ENCODE measurements around the gene ROBO1. TPM values are rescaled to one million over a fixed set of nuclear protein-coding genes. Genes with fewer than 3 reads are reported as not detected.
"Not testable (repeated sequence)": the region's sequence is repeated elsewhere in the genome, so short reads cannot be mapped to it uniquely, and the experiment has no call there.

ROBO1 gene
- total RNA-seq, 1 donor from 2014 or later, result 27.1 TPM

GRCh38 chr3:79808515-79808914 is 40.7 kb upstream of the ROBO1 start:
- Histone ChIP-seq H3K4me3 (no peak overlapping the region), H3K27me3 (no peaks in the 10 kb centered on the region), H3K36me3 (no peaks in the 10 kb centered on the region), H3K4me1 (no peaks in the 10 kb centered on the region), H3K27ac (no peak overlapping the region), H3K9me3 (no peaks in the 10 kb centered on the region)
- DNase-seq (no peak), ATAC-seq (no peak)
- intact Hi-C loops (cut with DNase I), result no loop called here
- TF ChIP-seq CTCF (IDR thresholded peaks at IDR 0.05), result no peak

GRCh38 chr3:79790177-79790576 is 22.4 kb upstream of the ROBO1 start:
- intact Hi-C loops (cut with DNase I); H3K4me3 ChIP-seq; H3K36me3 ChIP-seq; H3K9me3 ChIP-seq; DNase-seq; ATAC-seq; H3K4me1 ChIP-seq; H3K27ac ChIP-seq; H3K27me3 ChIP-seq: not testable (repeated sequence)

GRCh38 chr3:79773291-79773690 is 5.5 kb upstream of the ROBO1 start:
- intact Hi-C loops (cut with DNase I), result no loop called here
- no peak overlapping the region for H3K4me3 ChIP-seq
- H3K27ac ChIP-seq, result no peak overlapping the region

GRCh38 chr3:79769229-79769628 is 1.4 kb upstream of the ROBO1 start:
- no peak for TF ChIP-seq CTCF (IDR thresholded peaks at IDR 0.05)
- H3K4me3 ChIP-seq, result no peak overlapping the region
- peaks cover 12% of the 10 kb centered on the region for H3K27me3 ChIP-seq
- H3K9me3 ChIP-seq, result no peaks in the 10 kb centered on the region
- DNase-seq, result no peak
- no peaks in the 10 kb centered on the region for H3K36me3 ChIP-seq
- H3K27ac ChIP-seq, result no peak overlapping the region
- H3K4me1 ChIP-seq, result no peaks in the 10 kb centered on the region
- ATAC-seq, result no peak
- intact Hi-C loops (cut with DNase I), result no loop called here

More at GRCh38 chr3:79773291-79773690, 5.5 kb upstream of the ROBO1 start:
- H3K36me3 ChIP-seq, result no peaks in the 10 kb centered on the region
- H3K27me3 ChIP-seq, result peaks cover under 1% of the 10 kb centered on the region
- no peaks in the 10 kb centered on the region for H3K9me3 ChIP-seq
- TF ChIP-seq CTCF (IDR thresholded peaks at IDR 0.05), result no peak
- no peaks in the 10 kb centered on the region for H3K4me1 ChIP-seq
- DNase-seq (no peak), ATAC-seq (no peak)

- H3K4me3 ChIP-seq, result no peak overlapping the region
- DNase-seq, result no peak
- H3K27me3 ChIP-seq, result peaks cover 12% of the 10 kb centered on the region
- H3K36me3 ChIP-seq, result no peaks in the 10 kb centered on the region
- no peak for ATAC-seq
- no peak overlapping the region for H3K27ac ChIP-seq
- no peak for TF ChIP-seq CTCF (IDR thresholded peaks at IDR 0.05)
- no peaks in the 10 kb centered on the region for H3K9me3 ChIP-seq
- no peaks in the 10 kb centered on the region for H3K4me1 ChIP-seq
- intact Hi-C loops (cut with DNase I), result no loop called here
Observed at GRCh38 chr3:79767194-79767904, 449 bp downstream of the ROBO1 start.

GRCh38 chr3:79766496-79767193 is 1.2 kb downstream of the ROBO1 start:
- H3K4me1 ChIP-seq, result no peaks in the 10 kb centered on the region
- ATAC-seq, result no peak
- peaks cover 12% of the 10 kb centered on the region for H3K27me3 ChIP-seq
- H3K36me3 ChIP-seq, result no peaks in the 10 kb centered on the region
- no peak for TF ChIP-seq CTCF (IDR thresholded peaks at IDR 0.05)
- no peak overlapping the region for H3K27ac ChIP-seq
- no peak overlapping the region for H3K4me3 ChIP-seq
- H3K9me3 ChIP-seq, result no peaks in the 10 kb centered on the region
- no peak for DNase-seq
- intact Hi-C loops (cut with DNase I), result no loop called here

Data from upper lobe of right lung (tissue), 1 donor.